ENCODE measurements around the gene ZNF593.

GRCh38 chr1:26181586-26182382 is 12.1 kb downstream of the ZNF593 start:
- TF ChIP-seq POLR2A (IDR thresholded peaks at IDR 0.05; ENCODE audit: extremely low read depth, insufficient read length) (no peak), CTCF (IDR thresholded peaks at IDR 0.05; ENCODE audit: low read depth, low read length) (no peak), MYC (IDR thresholded peaks at IDR 0.05; ENCODE audit: low read depth, low read length) (no peak), MAX (IDR thresholded peaks at IDR 0.05; ENCODE audit: low read depth, low read length) (no peak)

Measured in NB4 (cell line).